Panc1 (cell line): ENCODE results near the gene BPNT1. TPM values are rescaled to one million over a fixed set of nuclear protein-coding genes. Genes with fewer than 3 reads are reported as not detected.

ENCODE experiments used
- ATAC-seq: fragments of 200-7000 bp; cut with Tn5 transposase; 2 replicates; pipeline ENCODE4 v1.9.1; 2020; ENCODE audit warnings: mild to moderate bottlenecking, moderate library complexity
- BruUV-seq: library from RNA; stranded (reverse); fragments of 400-500 nt; replicated peaks from 2 replicates; lab custom pipeline; 2021; lab: Mats Ljungman, UMichigan
- CTCF ChIA-PET: fragments of 300-600 bp; sonication (Branson Sonifier 250); formaldehyde crosslinking; loops from one replicate; lab custom pipeline; 2022; ENCODE audit warnings: antibody characterized with exemption; lab: Charles Lee
- POLR2A ChIA-PET: fragments of 300-600 bp; sonication (Branson Sonifier 250); formaldehyde crosslinking; loops from one replicate; lab custom pipeline; 2022; ENCODE audit warnings: antibody characterized with exemption; lab: Charles Lee
- DNase-seq: peaks from one replicate; pipeline ENCODE4 v3.0.0-alpha.2; 2010; ENCODE audit warnings: low read depth, low spot score
- H3K27ac ChIP-seq: 2 replicates; pipeline ENCODE4 v1.5.1; 2011; ENCODE audit warnings: mild to moderate bottlenecking, low read length, inconsistent platforms
- H3K27me3 ChIP-seq: fragments of 200-500 bp; sonication (Bioruptor generic); 2 replicates; pipeline ENCODE4 v1.6.0; 2014; ENCODE audit warnings: low read length, inconsistent platforms; ENCODE audit not compliant: control insufficient read depth, insufficient read depth
- H3K36me3 ChIP-seq: fragments of 200-500 bp; sonication (Bioruptor generic); 2 replicates; pipeline ENCODE4 v1.5.1; 2014; ENCODE audit warnings: inconsistent platforms, mild to moderate bottlenecking, low read length, moderate library complexity; ENCODE audit not compliant: control insufficient read depth, insufficient read depth
- H3K4me1 ChIP-seq: 2 replicates; pipeline ENCODE4 v1.5.1; 2011; ENCODE audit warnings: inconsistent platforms, mild to moderate bottlenecking, low read length, moderate library complexity; ENCODE audit not compliant: control insufficient read depth, insufficient read depth
- H3K4me3 ChIP-seq, 2 experiments: 2 replicates each; pipeline ENCODE4 v1.5.1; 2011 to 2012; ENCODE audit warnings: low read depth in 2 of 2, low read length in 2 of 2, mild to moderate bottlenecking in 2 of 2, inconsistent platforms in 1 of 2, moderate library complexity in 1 of 2
- H3K9me3 ChIP-seq: fragments of 200-500 bp; sonication (Bioruptor generic); 2 replicates; pipeline ENCODE4 v1.5.1; 2014; ENCODE audit warnings: low read depth, mild to moderate bottlenecking, inconsistent platforms, low read length, moderate library complexity; ENCODE audit not compliant: control insufficient read depth, insufficient read depth
- CTCF ChIP-seq: fragments of 450-650 bp; IDR thresholded peaks from 2 replicates; pipeline ENCODE4 v1.5.1; 2017; ENCODE audit warnings: mild to moderate bottlenecking
- POLR2AphosphoS5 ChIP-seq: IDR thresholded peaks from 2 replicates; pipeline ENCODE4 v1.6.1; 2012; ENCODE audit warnings: mild to moderate bottlenecking, low read depth, low read length, moderate library complexity
- REST ChIP-seq, 2 experiments: IDR thresholded peaks; 2 replicates each; pipeline ENCODE4 v1.6.1; 2011 to 2012; ENCODE audit warnings: low read depth in 2 of 2, control low read depth in 1 of 2, low read length in 1 of 2, mild to moderate bottlenecking in 1 of 2, moderate library complexity in 1 of 2; ENCODE audit not compliant: insufficient read depth in 1 of 2
- SIN3A ChIP-seq: IDR thresholded peaks from 2 replicates; pipeline ENCODE4 v1.6.1; 2012; ENCODE audit warnings: low read depth, mild to moderate bottlenecking, low read length, moderate library complexity, borderline replicate concordance; ENCODE audit not compliant: insufficient read depth
- TCF7L2 ChIP-seq: IDR thresholded peaks from 2 replicates; pipeline ENCODE4 v1.6.1; 2011; ENCODE audit warnings: mild to moderate bottlenecking, low read depth, low read length, inconsistent platforms
- in situ Hi-C: cut with HindIII; loops from 2 replicates; pipeline ENCODE4 v1.10.0; 2016; ENCODE audit warnings: low sequenced_read_pairs, low pct_unique_long_range_greater_than_20kb
- intact Hi-C: fragments of 100-400 bp; cut with micrococcal nuclease; formaldehyde crosslinking; loops from one replicate; pipeline ENCODE4 v1.10.0; 2022; ENCODE audit not compliant: unreplicated experiment
- total RNA-seq: library from RNA; stranded (reverse); gene quantifications from one replicate; pipeline ENCODE4 v1.2.1, GENCODE V29; 2021; ENCODE audit not compliant: unreplicated experiment

Gene BPNT1
- total RNA-seq, 1 experiment from 2014 or later: 20.8 TPM

GRCh38 chr1:220067269-220068204, 22.1 kb downstream of the BPNT1 start:
- ChIA-PET CTCF (interaction anchor here (0.6 kb wide), 1 partner anchor 1151 kb away, joined by 3 read pairs; no protein-coding TSS in a partner anchor), POLR2A (no interaction called here)
- intact Hi-C loops: no loop called here
- in situ Hi-C loops: no loop called here
- H3K36me3 ChIP-seq: peaks cover 4% of the 10 kb centered on the region; the same call in 1 of the 2 replicates
- no TSS peak for BruUV-seq
- H3K27me3 ChIP-seq: no peaks in the 10 kb centered on the region
- no peak overlapping the region for H3K4me3 ChIP-seq
- no peak for TF ChIP-seq SIN3A
- TF ChIP-seq TCF7L2: no peak
- TF ChIP-seq CTCF: no peak
- no peak for TF ChIP-seq REST (IDR thresholded peaks at IDR 0.05; ENCODE audit: insufficient read depth in 1 of 2, low read depth in 2 of 2, low read length in 1 of 2)
- no peak for TF ChIP-seq POLR2AphosphoS5
- DNase-seq: no peak
- H3K9me3 ChIP-seq: no peaks in the 10 kb centered on the region
- no peak overlapping the region for H3K27ac ChIP-seq
- H3K4me1 ChIP-seq: no peaks in the 10 kb centered on the region
- ATAC-seq: no peak

DNA sequence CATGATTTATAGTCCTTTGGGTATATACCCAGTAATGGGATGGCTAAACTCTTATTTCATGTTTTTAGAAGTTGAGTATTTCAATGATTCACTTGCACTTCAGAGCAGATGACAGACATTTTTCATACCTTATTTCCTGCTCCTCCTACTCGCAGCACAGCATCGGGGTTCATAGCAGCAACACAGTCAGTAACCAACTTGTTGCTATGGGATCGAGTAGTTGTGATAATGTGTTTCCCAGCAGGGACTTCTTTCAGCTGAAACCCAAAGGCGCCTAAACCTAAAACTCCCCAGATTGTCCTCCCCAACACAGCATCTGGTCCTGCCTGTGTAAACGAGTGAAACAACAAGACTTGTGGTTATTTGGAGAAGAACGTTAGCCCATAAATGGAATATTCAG, 27.0 kb downstream of the BPNT1 start:
- no peak for TF ChIP-seq POLR2AphosphoS5
- no peak for TF ChIP-seq REST (IDR thresholded peaks at IDR 0.05; ENCODE audit: insufficient read depth in 1 of 2, low read depth in 2 of 2, low read length in 1 of 2)
- TF ChIP-seq TCF7L2: no peak
- TF ChIP-seq SIN3A: no peak
- no peak for TF ChIP-seq CTCF
- BruUV-seq: no TSS peak

More for the DNA sequence above, 27.0 kb downstream of the BPNT1 start:
- ChIA-PET POLR2A (no interaction called here), CTCF (no interaction called here)
- Histone ChIP-seq H3K4me3 (no peak overlapping the region), H3K27me3 (no peaks in the 10 kb centered on the region), H3K4me1 (no peaks in the 10 kb centered on the region), H3K27ac (no peak overlapping the region), H3K36me3 (peaks cover 6% of the 10 kb centered on the region; the same call in 1 of the 2 replicates), H3K9me3 (no peaks in the 10 kb centered on the region)
- no peak for ATAC-seq
- no peak for DNase-seq
- intact Hi-C loops (no loop called here), in situ Hi-C loops (no loop called here)
